BE2C (cell line): ENCODE results near the gene SUPV3L1.
"Not testable (repeated sequence)": the region's sequence is repeated elsewhere in the genome, so short reads cannot be mapped to it uniquely, and the experiment has no call there.

Experiments used
- DNase-seq: peaks from one replicate; pipeline ENCODE4 v3.0.0-alpha.2; 2020
- H3K27me3 ChIP-seq: fragments of 250-450 bp; sonication (Bioruptor Pico); 2 replicates; pipeline ENCODE4 v1.5.1; 2020; ENCODE audit warnings: mild to moderate bottlenecking
- H3K36me3 ChIP-seq: fragments of 250-450 bp; sonication (Bioruptor Pico); 2 replicates; pipeline ENCODE4 v1.5.1; 2020; ENCODE audit warnings: mild to moderate bottlenecking
- H3K4me1 ChIP-seq: fragments of 250-450 bp; sonication (Bioruptor Pico); 2 replicates; pipeline ENCODE4 v1.5.1; 2020
- H3K4me3 ChIP-seq: 2 replicates; pipeline ENCODE4 v1.5.1; 2011; ENCODE audit warnings: low read depth, low read length
- H3K9me3 ChIP-seq: fragments of 250-450 bp; sonication (Bioruptor Pico); 2 replicates; pipeline ENCODE4 v1.5.1; 2020
- TF ChIP-seq, protein P1 (sequence below): IDR thresholded peaks from 2 replicates; pipeline ENCODE4 v1.5.1; 2012; ENCODE audit warnings: mild to moderate bottlenecking, low read depth, low read length

The SUPV3L1 gene

DNA sequence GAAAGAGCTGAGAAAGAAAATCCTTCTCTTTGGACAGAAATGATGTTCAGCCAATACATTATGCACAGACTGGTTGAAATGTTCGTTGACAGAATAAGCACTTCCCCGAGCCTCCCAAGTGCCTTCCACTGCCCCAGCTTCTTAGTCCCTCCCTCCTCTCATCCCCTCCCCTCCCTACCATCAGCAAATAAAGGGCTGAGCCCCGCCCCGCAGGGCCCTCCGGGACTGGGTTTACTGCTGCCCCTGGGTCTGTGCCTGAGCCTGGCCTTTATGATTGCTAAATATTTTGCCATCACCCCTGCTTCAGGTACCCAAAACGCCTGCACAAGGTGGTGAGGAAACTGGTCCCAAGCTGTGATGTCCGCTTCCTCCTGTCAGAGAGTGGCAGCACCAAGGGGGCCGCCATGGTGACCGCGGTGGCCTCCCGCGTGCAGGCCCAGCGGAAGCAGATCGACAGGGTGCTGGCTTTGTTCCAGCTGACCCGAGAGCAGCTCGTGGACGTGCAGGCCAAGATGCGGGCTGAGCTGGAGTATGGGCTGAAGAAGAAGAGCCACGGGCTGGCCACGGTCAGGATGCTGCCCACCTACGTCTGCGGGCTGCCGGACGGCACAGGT is 68.2 kb downstream of the SUPV3L1 start:
- TF ChIP-seq, protein P1, sequence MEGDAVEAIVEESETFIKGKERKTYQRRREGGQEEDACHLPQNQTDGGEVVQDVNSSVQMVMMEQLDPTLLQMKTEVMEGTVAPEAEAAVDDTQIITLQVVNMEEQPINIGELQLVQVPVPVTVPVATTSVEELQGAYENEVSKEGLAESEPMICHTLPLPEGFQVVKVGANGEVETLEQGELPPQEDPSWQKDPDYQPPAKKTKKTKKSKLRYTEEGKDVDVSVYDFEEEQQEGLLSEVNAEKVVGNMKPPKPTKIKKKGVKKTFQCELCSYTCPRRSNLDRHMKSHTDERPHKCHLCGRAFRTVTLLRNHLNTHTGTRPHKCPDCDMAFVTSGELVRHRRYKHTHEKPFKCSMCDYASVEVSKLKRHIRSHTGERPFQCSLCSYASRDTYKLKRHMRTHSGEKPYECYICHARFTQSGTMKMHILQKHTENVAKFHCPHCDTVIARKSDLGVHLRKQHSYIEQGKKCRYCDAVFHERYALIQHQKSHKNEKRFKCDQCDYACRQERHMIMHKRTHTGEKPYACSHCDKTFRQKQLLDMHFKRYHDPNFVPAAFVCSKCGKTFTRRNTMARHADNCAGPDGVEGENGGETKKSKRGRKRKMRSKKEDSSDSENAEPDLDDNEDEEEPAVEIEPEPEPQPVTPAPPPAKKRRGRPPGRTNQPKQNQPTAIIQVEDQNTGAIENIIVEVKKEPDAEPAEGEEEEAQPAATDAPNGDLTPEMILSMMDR = no peak
- DNase-seq = no peak
- no peaks in the 10 kb centered on the region for H3K27me3 ChIP-seq
- H3K9me3 ChIP-seq = no peaks in the 10 kb centered on the region
- no peak overlapping the region for H3K4me3 ChIP-seq
- no peaks in the 10 kb centered on the region for H3K4me1 ChIP-seq
- H3K36me3 ChIP-seq = no peaks in the 10 kb centered on the region

DNA sequence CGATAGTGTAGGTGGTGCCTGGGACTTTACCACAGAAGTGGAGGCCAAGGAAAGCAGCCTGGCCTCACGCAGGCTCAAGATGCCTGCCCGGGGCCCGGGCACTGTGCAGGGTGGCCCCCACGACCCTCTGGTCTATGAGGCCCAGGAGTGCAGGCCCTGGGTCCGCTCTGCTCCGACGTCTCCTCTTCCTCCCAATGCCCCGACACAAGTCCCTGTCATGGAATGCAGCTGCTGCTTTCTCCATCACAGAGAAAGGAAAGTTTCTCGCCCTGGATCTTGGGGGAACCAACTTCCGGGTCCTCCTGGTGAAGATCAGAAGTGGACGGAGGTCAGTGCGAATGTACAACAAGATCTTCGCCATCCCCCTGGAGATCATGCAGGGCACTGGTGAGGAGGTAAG is 70.0 kb downstream of the SUPV3L1 start:
- TF ChIP-seq, protein P1 = no peak
- H3K9me3 ChIP-seq = no peaks in the 10 kb centered on the region
- no peaks in the 10 kb centered on the region for H3K4me1 ChIP-seq
- no peak overlapping the region for H3K4me3 ChIP-seq
- no peak for DNase-seq
- no peaks in the 10 kb centered on the region for H3K27me3 ChIP-seq
- H3K36me3 ChIP-seq = no peaks in the 10 kb centered on the region

DNA sequence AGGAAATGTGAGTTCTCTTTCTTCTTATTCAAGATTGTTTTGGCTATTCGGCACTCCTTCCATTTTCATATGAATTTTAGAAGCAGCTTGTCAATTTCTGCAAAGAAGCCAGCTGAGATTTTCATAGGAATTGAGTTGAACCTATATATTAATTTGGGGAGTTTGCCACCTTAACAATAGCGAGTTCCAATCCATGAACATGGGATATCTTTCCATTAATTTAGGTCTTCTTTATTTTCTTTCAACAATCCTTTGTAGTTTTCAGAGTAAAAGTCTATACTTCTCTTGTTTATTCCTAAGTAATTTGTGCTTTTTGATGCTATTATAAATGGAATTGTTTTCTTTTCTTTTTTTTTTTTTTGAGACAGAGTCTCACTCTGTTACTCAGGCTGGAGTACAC is 71.4 kb downstream of the SUPV3L1 start:
- H3K36me3 ChIP-seq, H3K27me3 ChIP-seq, DNase-seq, H3K4me3 ChIP-seq, H3K9me3 ChIP-seq, H3K4me1 ChIP-seq: not testable (repeated sequence)

DNA sequence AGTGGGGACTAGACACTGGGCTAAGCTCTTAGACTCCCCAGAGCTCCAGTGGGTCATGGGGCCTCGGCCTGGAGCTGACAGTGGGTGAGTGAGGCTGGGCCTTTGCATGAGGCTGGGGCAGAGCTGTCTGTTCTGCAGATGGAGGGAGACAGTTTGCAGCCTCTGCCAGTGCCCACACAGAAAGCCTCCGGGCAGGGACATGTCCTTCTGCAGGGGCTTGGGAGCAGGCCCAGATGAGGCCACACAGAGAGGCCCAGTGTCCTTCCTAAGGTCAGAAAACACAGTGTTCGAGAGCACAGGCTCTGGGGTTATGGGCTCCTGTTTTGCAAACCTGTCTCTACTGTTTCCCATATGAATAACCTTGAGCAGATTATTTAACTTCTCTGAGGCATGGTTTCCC is 73.1 kb downstream of the SUPV3L1 start:
- DNase-seq = no peak
- Histone ChIP-seq H3K4me1 (no peaks in the 10 kb centered on the region), H3K9me3 (no peaks in the 10 kb centered on the region), H3K4me3 (no peak overlapping the region), H3K36me3 (no peaks in the 10 kb centered on the region), H3K27me3 (no peaks in the 10 kb centered on the region)
- TF ChIP-seq, protein P1 = no peak

DNA sequence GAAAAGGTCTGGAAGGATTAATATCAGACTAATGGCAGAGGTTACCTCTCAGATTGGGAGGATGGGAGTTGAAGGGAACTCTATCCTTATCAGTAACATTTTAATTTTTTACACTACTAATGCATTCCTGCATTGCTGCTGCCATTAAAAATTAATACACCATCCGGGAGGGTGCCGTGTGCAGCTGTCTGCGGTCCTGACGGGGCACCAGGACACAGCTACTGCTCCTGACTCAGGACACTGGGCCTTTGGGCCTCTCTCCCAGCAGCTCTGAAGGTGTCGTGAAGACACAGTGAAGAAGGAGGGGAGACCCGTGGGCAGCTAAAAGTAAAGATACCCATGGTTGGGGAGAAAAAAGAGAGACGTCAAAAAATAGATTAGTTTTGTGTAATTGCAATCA is 74.8 kb downstream of the SUPV3L1 start:
- Histone ChIP-seq H3K27me3 (no peaks in the 10 kb centered on the region), H3K36me3 (no peaks in the 10 kb centered on the region), H3K4me1 (no peaks in the 10 kb centered on the region), H3K9me3 (no peaks in the 10 kb centered on the region), H3K4me3 (no peak overlapping the region)
- DNase-seq = no peak
- TF ChIP-seq, protein P1 = no peak
